Parathyroid adenoma (tissue), 2 donors: ENCODE data around the gene LPAR3.

Experiments
- H2AFZ ChIP-seq: fragments of 300-600 bp; sonication (generic); one replicate; pipeline ENCODE4 v1.7.0; 2017; ENCODE audit warnings: antibody characterized with exemption, mild to moderate bottlenecking
- H3K27ac ChIP-seq: fragments of 300-600 bp; sonication (generic); one replicate; pipeline ENCODE4 v1.7.0; 2017
- H3K27me3 ChIP-seq: fragments of 300-600 bp; sonication (generic); one replicate; pipeline ENCODE4 v1.7.0; 2017; ENCODE audit warnings: low read length; ENCODE audit not compliant: control insufficient read depth, insufficient read depth
- H3K36me3 ChIP-seq: fragments of 300-600 bp; sonication (generic); one replicate; pipeline ENCODE4 v1.7.0; 2017; ENCODE audit warnings: low read length; ENCODE audit not compliant: control insufficient read depth, insufficient read depth
- H3K4me1 ChIP-seq: fragments of 300-600 bp; sonication (generic); one replicate; pipeline ENCODE4 v1.7.0; 2017; ENCODE audit warnings: control low read depth
- H3K4me2 ChIP-seq: fragments of 300-600 bp; sonication (generic); one replicate; pipeline ENCODE4 v1.7.0; 2017; ENCODE audit warnings: low read length
- H3K4me3 ChIP-seq: fragments of 300-600 bp; sonication (generic); one replicate; pipeline ENCODE4 v1.7.0; 2017; ENCODE audit warnings: low read depth, low read length
- H3K79me2 ChIP-seq: fragments of 300-600 bp; sonication (generic); one replicate; pipeline ENCODE4 v1.7.0; 2017; ENCODE audit warnings: control low read depth
- H3K9ac ChIP-seq: fragments of 300-600 bp; sonication (generic); one replicate; pipeline ENCODE4 v1.7.0; 2017; ENCODE audit warnings: mild to moderate bottlenecking
- H3K9me3 ChIP-seq: fragments of 300-600 bp; sonication (generic); one replicate; pipeline ENCODE4 v1.7.0; 2017; ENCODE audit warnings: low read length; ENCODE audit not compliant: control insufficient read depth
- CTCF ChIP-seq: fragments of 300-600 bp; sonication (generic); IDR thresholded peaks from one replicate; pipeline ENCODE4 v1.7.0; 2017; ENCODE audit warnings: antibody characterized with exemption, mild to moderate bottlenecking
- donor health status: primary hyperparathyroidism.

Gene LPAR3

GRCh38 chr1:84800090-84801073, 92.6 kb downstream of the LPAR3 start:
- Histone ChIP-seq H3K79me2 (no peaks in the 10 kb centered on the region), H3K27ac (no peak overlapping the region), H3K4me1 (no peaks in the 10 kb centered on the region), H3K4me3 (no peak overlapping the region), H3K36me3 (no peaks in the 10 kb centered on the region), H3K9ac (no peak overlapping the region), H3K9me3 (no peaks in the 10 kb centered on the region), H2AFZ (no peak overlapping the region), H3K27me3 (no peaks in the 10 kb centered on the region), H3K4me2 (no peak overlapping the region)
- no peak for TF ChIP-seq CTCF

GRCh38 chr1:84797603-84798002, 95.4 kb downstream of the LPAR3 start:
- no peak for TF ChIP-seq CTCF
- no peaks in the 10 kb centered on the region for H3K79me2 ChIP-seq
- no peaks in the 10 kb centered on the region for H3K9me3 ChIP-seq
- no peak overlapping the region for H2AFZ ChIP-seq
- no peak overlapping the region for H3K4me2 ChIP-seq
- no peaks in the 10 kb centered on the region for H3K36me3 ChIP-seq
- no peak overlapping the region for H3K4me3 ChIP-seq
- H3K4me1 ChIP-seq = no peaks in the 10 kb centered on the region
- H3K27me3 ChIP-seq = no peaks in the 10 kb centered on the region
- H3K9ac ChIP-seq = no peak overlapping the region
- H3K27ac ChIP-seq = no peak overlapping the region

GRCh38 chr1:84795966-84796600, 96.9 kb downstream of the LPAR3 start:
- no peaks in the 10 kb centered on the region for H3K36me3 ChIP-seq
- no peak for TF ChIP-seq CTCF
- no peak overlapping the region for H3K9ac ChIP-seq
- no peak overlapping the region for H3K4me3 ChIP-seq
- H3K9me3 ChIP-seq = no peaks in the 10 kb centered on the region
- H3K79me2 ChIP-seq = no peaks in the 10 kb centered on the region
- no peaks in the 10 kb centered on the region for H3K4me1 ChIP-seq
- H3K4me2 ChIP-seq = no peak overlapping the region
- H2AFZ ChIP-seq = no peak overlapping the region
- H3K27ac ChIP-seq = no peak overlapping the region
- H3K27me3 ChIP-seq = no peaks in the 10 kb centered on the region

GRCh38 chr1:84795213-84795612, 97.8 kb downstream of the LPAR3 start:
- no peak overlapping the region for H3K27ac ChIP-seq
- H3K27me3 ChIP-seq = no peaks in the 10 kb centered on the region
- TF ChIP-seq CTCF = no peak
- H3K36me3 ChIP-seq = no peaks in the 10 kb centered on the region
- H3K9me3 ChIP-seq = no peaks in the 10 kb centered on the region
- H2AFZ ChIP-seq = no peak overlapping the region
- no peak overlapping the region for H3K4me3 ChIP-seq
- H3K79me2 ChIP-seq = no peaks in the 10 kb centered on the region
- no peak overlapping the region for H3K9ac ChIP-seq
- no peaks in the 10 kb centered on the region for H3K4me1 ChIP-seq
- H3K4me2 ChIP-seq = no peak overlapping the region
